ENCODE results near the gene TBC1D8. TPM values are rescaled to one million over a fixed set of nuclear protein-coding genes. Genes with fewer than 3 reads are reported as not detected.

TBC1D8 gene
- total and polyA plus RNA-seq, 4 donors: 10.4 to 38.6 (median 13.4) TPM

- TF ChIP-seq JUND (IDR thresholded peaks at IDR 0.05) (peak; percentile 74 to 90), YY1 (IDR thresholded peaks at IDR 0.05) (peak; percentile 50), HNF4G (IDR thresholded peaks at IDR 0.05) (peak; percentile 66)
These were observed 26.4 kb downstream of the TBC1D8 start (continued) for GRCh38 chr2:101124643-101125366.

- TF ChIP-seq ATF3 (IDR thresholded peaks at IDR 0.05) (no peak), JUND (IDR thresholded peaks at IDR 0.05) (no peak), EGR1 (IDR thresholded peaks at IDR 0.05; ENCODE audit: low read depth in 2 of 2) (no peak), ZBTB33 (IDR thresholded peaks at IDR 0.05) (no peak), FOXA2 (IDR thresholded peaks at IDR 0.05) (no peak), MAX (IDR thresholded peaks at IDR 0.05) (no peak), SP1 (IDR thresholded peaks at IDR 0.05) (no peak), RXRA (IDR thresholded peaks at IDR 0.05) (no peak), REST (IDR thresholded peaks at IDR 0.05) (no peak)
- DNase-seq (ENCODE audit: low spot score): no peak
- no peaks in the 10 kb centered on the region for H3K9me3 ChIP-seq (ENCODE audit: control insufficient read depth in 4 of 4, low read length in 3 of 4)
- H3K36me3 ChIP-seq (ENCODE audit: control insufficient read depth in 4 of 4, insufficient read depth in 3 of 4, low read depth in 1 of 4, low read length in 3 of 4): no peaks in the 10 kb centered on the region
- H3K9ac ChIP-seq (ENCODE audit: low read depth in 1 of 2, low read length in 2 of 2): peak overlapping the region in 1 of 2 donors; percentile 49
- H3K4me3 ChIP-seq (ENCODE audit: low read depth in 1 of 3, low read length in 3 of 3): no peak overlapping the region
- 76% methylated on average over 5 of the region's 5 CpGs for WGBS
- H3K4me1 ChIP-seq (ENCODE audit: control insufficient read depth in 4 of 4, insufficient read depth in 4 of 4, low read length in 3 of 4): peaks cover 33 to 72% (median 53%) of the 10 kb centered on the region in 4 donors
- H3K27me3 ChIP-seq (ENCODE audit: control insufficient read depth in 4 of 4, insufficient read depth in 4 of 4, low read length in 3 of 4): no peaks in the 10 kb centered on the region
- H3K27ac ChIP-seq (ENCODE audit: low read depth in 1 of 2, low read length in 2 of 2): peak overlapping the region; percentile 84 to 85
These were observed 27.2 kb downstream of the TBC1D8 start for GRCh38 chr2:101123795-101124471.

GRCh38 chr2:101121174-101121573, 30.0 kb downstream of the TBC1D8 start:
- DNase-seq (ENCODE audit: low spot score): no peak
- Histone ChIP-seq H3K27me3 (ENCODE audit: control insufficient read depth in 4 of 4, insufficient read depth in 4 of 4, low read length in 3 of 4) (no peaks in the 10 kb centered on the region), H3K4me3 (ENCODE audit: low read depth in 1 of 3, low read length in 3 of 3) (no peak overlapping the region), H3K36me3 (ENCODE audit: control insufficient read depth in 4 of 4, insufficient read depth in 3 of 4, low read depth in 1 of 4, low read length in 3 of 4) (no peaks in the 10 kb centered on the region), H3K9me3 (ENCODE audit: control insufficient read depth in 4 of 4, low read length in 3 of 4) (no peaks in the 10 kb centered on the region), H3K9ac (ENCODE audit: low read depth in 1 of 2, low read length in 2 of 2) (peak overlapping the region in 1 of 2 donors; percentile 49), H3K4me1 (ENCODE audit: control insufficient read depth in 4 of 4, insufficient read depth in 4 of 4, low read length in 3 of 4) (peaks cover 42 to 73% (median 61%) of the 10 kb centered on the region in 4 donors), H3K27ac (ENCODE audit: low read depth in 1 of 2, low read length in 2 of 2) (peak overlapping the region; percentile 84 to 93)
- 56% methylated on average over 7 of the region's 7 CpGs for WGBS
- no peak for TF ChIP-seq HNF4G (IDR thresholded peaks at IDR 0.05)
- no peak for TF ChIP-seq FOXA2 (IDR thresholded peaks at IDR 0.05)
- TF ChIP-seq RXRA (IDR thresholded peaks at IDR 0.05): no peak
- no peak for TF ChIP-seq JUND (IDR thresholded peaks at IDR 0.05)
- TF ChIP-seq MAX (IDR thresholded peaks at IDR 0.05): no peak
- TF ChIP-seq ZBTB33 (IDR thresholded peaks at IDR 0.05): no peak
- no peak for TF ChIP-seq YY1 (IDR thresholded peaks at IDR 0.05)
- no peak for TF ChIP-seq RAD21 (IDR thresholded peaks at IDR 0.05)
- TF ChIP-seq ATF3 (IDR thresholded peaks at IDR 0.05): no peak
- no peak for TF ChIP-seq EGR1 (IDR thresholded peaks at IDR 0.05; ENCODE audit: low read depth in 2 of 2)
- TF ChIP-seq REST (IDR thresholded peaks at IDR 0.05): no peak
- TF ChIP-seq SP1 (IDR thresholded peaks at IDR 0.05): no peak
- no peak for TF ChIP-seq GABPA (IDR thresholded peaks at IDR 0.05 in 1 of 2, conservative IDR thresholded peaks at IDR 0.05 in 1 of 2)
